HCT116 (cell line): ENCODE results near the gene QKI. TPM values are rescaled to one million over a fixed set of nuclear protein-coding genes. Genes with fewer than 3 reads are reported as not detected.

ENCODE experiments used
- ATAC-seq: fragments of 200-7000 bp; cut with Tn5 transposase; 2 replicates; pipeline ENCODE4 v1.9.1; 2020; ENCODE audit warnings: mild to moderate bottlenecking, moderate library complexity
- BruUV-seq: library from RNA; stranded (reverse); fragments of 400-500 nt; replicated peaks from 2 replicates; lab custom pipeline; 2021; lab: Mats Ljungman, UMichigan
- CTCF ChIA-PET: fragments of 300-600 bp; sonication (Branson Sonifier 250); formaldehyde crosslinking; loops from one replicate; lab custom pipeline; 2021; ENCODE audit warnings: antibody characterized with exemption; lab: Charles Lee
- POLR2A ChIA-PET: fragments of 300-600, 350-600 bp; sonication (Branson Sonifier 250); formaldehyde crosslinking; loops from one replicate; lab custom pipeline; 2021; ENCODE audit warnings: antibody characterized with exemption; lab: Charles Lee
- RAD21 ChIA-PET, 2 experiments: fragments of 300-600 bp; sonication (Branson Sonifier 250); formaldehyde crosslinking; loops; one replicate each; lab custom pipeline; 2023; ENCODE audit warnings: low total read pairs in 2 of 2; ENCODE audit not compliant: uncharacterized antibody in 2 of 2, unreplicated experiment in 2 of 2, low non-redundant PET in 1 of 2; lab: Charles Lee
- DNase-seq: peaks from one replicate; pipeline ENCODE4 v3.0.0-alpha.2; 2010; ENCODE audit warnings: low read depth, low spot score
- H2AFZ ChIP-seq: fragments of 200-600 bp; shearing (Covaris generic), sonication (generic); 2 replicates; pipeline ENCODE4 v1.6.1; 2017; ENCODE audit warnings: low read depth, mixed run types, mixed read lengths, antibody characterized with exemption, low read length; ENCODE audit not compliant: poor library complexity, severe bottlenecking
- H3K27ac ChIP-seq: 2 replicates; pipeline ENCODE4 v1.5.1; 2012; ENCODE audit warnings: low read depth, low read length
- H3K27me3 ChIP-seq: fragments of 200-600 bp; sonication (generic); 2 replicates; pipeline ENCODE4 v1.6.1; 2016; ENCODE audit warnings: mixed run types, low read length, mixed read lengths; ENCODE audit not compliant: insufficient read depth
- H3K36me3 ChIP-seq, 2 experiments: fragments of 200-500 bp in 1 of 2; fragments of 200-600 bp in 1 of 2; sonication (Bioruptor generic) in 1 of 2; sonication (generic) in 1 of 2; 2 replicates each; pipeline versions ENCODE4 v1.5.1 to v1.6.1; 2014 to 2016; ENCODE audit warnings: low read length in 2 of 2, inconsistent platforms in 1 of 2, mixed read lengths in 1 of 2, mixed run types in 1 of 2; ENCODE audit not compliant: insufficient read depth in 2 of 2, control insufficient read depth in 1 of 2
- H3K4me1 ChIP-seq, 2 experiments: fragments of 200-600 bp in 1 of 2; sonication (generic) in 1 of 2; 2 replicates each; pipeline versions ENCODE4 v1.5.1 to v1.6.1; 2012 to 2017; ENCODE audit warnings: low read length in 2 of 2, inconsistent platforms in 1 of 2, mild to moderate bottlenecking in 1 of 2, mixed read lengths in 1 of 2, mixed run types in 1 of 2, moderate library complexity in 1 of 2; ENCODE audit not compliant: insufficient read depth in 2 of 2, control insufficient read depth in 1 of 2
- H3K4me2 ChIP-seq: fragments of 200-600 bp; sonication (generic); 2 replicates; pipeline ENCODE4 v1.6.1; 2017; ENCODE audit warnings: mixed run types, low read length, mixed read lengths
- H3K4me3 ChIP-seq, 2 experiments: fragments of 200-600 bp in 1 of 2; sonication (generic) in 1 of 2; replicated peaks in 1 of 2; 2 replicates each; pipeline ENCODE4 v1.5.1; 2011 to 2016; ENCODE audit warnings: low read length in 2 of 2, control low read depth in 1 of 2, low read depth in 1 of 2, mild to moderate bottlenecking in 1 of 2, mixed read lengths in 1 of 2, mixed run types in 1 of 2
- H3K79me2 ChIP-seq: fragments of 200-600 bp; sonication (generic); 2 replicates; pipeline ENCODE4 v1.6.1; 2017; ENCODE audit warnings: mild to moderate bottlenecking, mixed run types, low read length, moderate library complexity, mixed read lengths; ENCODE audit not compliant: insufficient read depth
- H3K9ac ChIP-seq: fragments of 200-600 bp; sonication (generic); 2 replicates; pipeline ENCODE4 v1.6.1; 2016; ENCODE audit warnings: low read length, mixed read lengths
- H3K9me2 ChIP-seq: fragments of 200-600 bp; sonication (generic), shearing (Covaris generic); 2 replicates; pipeline ENCODE4 v1.6.1; 2017; ENCODE audit warnings: mixed run types, mild to moderate bottlenecking, moderate library complexity; ENCODE audit not compliant: insufficient read depth
- H3K9me3 ChIP-seq, 2 experiments: fragments of 200-500 bp in 1 of 2; fragments of 200-600 bp in 1 of 2; sonication (Bioruptor generic) in 1 of 2; sonication (generic) in 1 of 2; 2 replicates each; pipeline ENCODE4 v1.6.1; 2014 to 2017; ENCODE audit warnings: low read length in 2 of 2, mixed read lengths in 2 of 2, inconsistent platforms in 1 of 2, low read depth in 1 of 2, mild to moderate bottlenecking in 1 of 2, mixed run types in 1 of 2, moderate library complexity in 1 of 2; ENCODE audit not compliant: control insufficient read depth in 1 of 2, insufficient read depth in 1 of 2
- H4K20me1 ChIP-seq: fragments of 200-600 bp; sonication (generic), shearing (Covaris generic); 2 replicates; pipeline ENCODE4 v1.6.1; 2017; ENCODE audit warnings: mixed run types, mild to moderate bottlenecking, moderate library complexity; ENCODE audit not compliant: insufficient read depth
- ATF3 ChIP-seq: IDR thresholded peaks from 2 replicates; pipeline ENCODE4 v1.6.1; 2012
- CBX3 ChIP-seq: IDR thresholded peaks from 2 replicates; pipeline ENCODE4 v1.6.1; 2012; ENCODE audit warnings: low read depth
- CEBPB ChIP-seq: IDR thresholded peaks from 2 replicates; pipeline ENCODE4 v1.6.1; 2012; ENCODE audit warnings: low read depth
- CTCF ChIP-seq, 3 experiments: fragments of 200-600 bp in 1 of 3; sonication (generic) in 1 of 3; IDR thresholded peaks in 2 of 3; conservative IDR thresholded peaks in 1 of 3; 2 replicates each; pipeline ENCODE4 v1.5.1; 2012 to 2017; ENCODE audit warnings: low read depth in 2 of 3, low read length in 2 of 3, antibody characterized with exemption in 1 of 3, borderline replicate concordance in 1 of 3, control low read depth in 1 of 3, mild to moderate bottlenecking in 1 of 3, mixed read lengths in 1 of 3, mixed run types in 1 of 3, moderate library complexity in 1 of 3; ENCODE audit not compliant: insufficient read depth in 1 of 3
- EGR1 ChIP-seq: IDR thresholded peaks from 2 replicates; pipeline ENCODE4 v1.6.1; 2012; ENCODE audit warnings: low read depth
- ELF1 ChIP-seq: IDR thresholded peaks from 2 replicates; pipeline ENCODE4 v1.6.1; 2012; ENCODE audit warnings: low read depth, borderline replicate concordance
- EZH2phosphoT487 ChIP-seq: fragments of 200-600 bp; IDR thresholded peaks from 2 replicates; pipeline ENCODE4 v1.6.1; 2018; ENCODE audit warnings: antibody characterized with exemption, borderline replicate concordance
- FOSL1 ChIP-seq: IDR thresholded peaks from 2 replicates; pipeline ENCODE4 v1.6.1; 2012; ENCODE audit warnings: low read depth
- POLR2A ChIP-seq: IDR thresholded peaks from 2 replicates; pipeline ENCODE4 v1.7.0; 2011; ENCODE audit warnings: borderline replicate concordance; ENCODE audit not compliant: insufficient read depth, insufficient read length; ENCODE audit errors: extremely low read depth
- POLR2AphosphoS5 ChIP-seq: IDR thresholded peaks from 2 replicates; pipeline ENCODE4 v1.6.1; 2011; ENCODE audit warnings: mild to moderate bottlenecking, low read depth, low read length, moderate library complexity
- SIN3A ChIP-seq: IDR thresholded peaks from 2 replicates; pipeline ENCODE4 v1.6.1; 2012; ENCODE audit warnings: low read depth
- SP1 ChIP-seq: IDR thresholded peaks from 2 replicates; pipeline ENCODE4 v1.6.1; 2012; ENCODE audit warnings: low read depth
- TCF7L2 ChIP-seq: IDR thresholded peaks from 2 replicates; pipeline ENCODE4 v1.7.0; 2011; ENCODE audit warnings: borderline replicate concordance, inconsistent platforms; ENCODE audit not compliant: insufficient read depth, insufficient read length; ENCODE audit errors: extremely low read depth
- YY1 ChIP-seq: IDR thresholded peaks from 2 replicates; pipeline ENCODE4 v1.6.1; 2011; ENCODE audit warnings: low read length, low read depth, moderate library complexity, mild to moderate bottlenecking; ENCODE audit not compliant: insufficient replicate concordance; ENCODE audit errors: extremely low read depth
- ZNF274 ChIP-seq: fragments of 200-500 bp; sonication (Bioruptor generic); IDR thresholded peaks from 2 replicates; pipeline ENCODE4 v1.6.1; 2014; ENCODE audit warnings: mild to moderate bottlenecking, low read depth, low read length, inconsistent platforms
- intact Hi-C: fragments of 100-400 bp; cut with micrococcal nuclease; formaldehyde crosslinking; loops from 2 replicates; pipeline ENCODE4 v1.10.0; 2022
- total RNA-seq: library from RNA; stranded (reverse); gene quantifications from one replicate; pipeline ENCODE4 v1.2.1, GENCODE V29; 2021; ENCODE audit not compliant: unreplicated experiment
- TF ChIP-seq, protein P1 (sequence below): IDR thresholded peaks from 2 replicates; pipeline ENCODE4 v1.6.1; 2012

QKI gene
- total RNA-seq, 1 experiment from 2014 or later = 35.3 TPM

GRCh38 chr6:163394659-163395058 lies 19.9 kb upstream of the QKI start:
- no peaks in the 10 kb centered on the region for H3K9me3 ChIP-seq
- H3K4me1 ChIP-seq = peaks cover 5 to 27% of the 10 kb centered on the region in 2 experiments; a peak in 3 of 4 replicates
- H3K36me3 ChIP-seq = no peaks in the 10 kb centered on the region
- H3K9ac ChIP-seq = no peak overlapping the region
- POLR2A ChIA-PET = no interaction called here
- TF ChIP-seq CBX3 (no peak), TCF7L2 (no peak), POLR2A (no peak), YY1 (no peak), POLR2AphosphoS5 (no peak), CEBPB (no peak), EGR1 (no peak), ELF1 (no peak), FOSL1 (no peak)
- TF ChIP-seq, all 23 proteins: peak for 0
- no peak overlapping the region for H3K4me2 ChIP-seq
- ChIA-PET CTCF (no interaction called here), RAD21 (no interaction called here)
- intact Hi-C loops = no loop called here
- H3K27me3 ChIP-seq = no peaks in the 10 kb centered on the region
- ATAC-seq (no peak), DNase-seq (no peak)
- H3K4me3 ChIP-seq = no peak overlapping the region
- no peak overlapping the region for H3K27ac ChIP-seq
- H2AFZ ChIP-seq = no peak overlapping the region
- no peaks in the 10 kb centered on the region for H4K20me1 ChIP-seq
- no peaks in the 10 kb centered on the region for H3K79me2 ChIP-seq
- H3K9me2 ChIP-seq = no peaks in the 10 kb centered on the region
- BruUV-seq = no TSS peak

DNA sequence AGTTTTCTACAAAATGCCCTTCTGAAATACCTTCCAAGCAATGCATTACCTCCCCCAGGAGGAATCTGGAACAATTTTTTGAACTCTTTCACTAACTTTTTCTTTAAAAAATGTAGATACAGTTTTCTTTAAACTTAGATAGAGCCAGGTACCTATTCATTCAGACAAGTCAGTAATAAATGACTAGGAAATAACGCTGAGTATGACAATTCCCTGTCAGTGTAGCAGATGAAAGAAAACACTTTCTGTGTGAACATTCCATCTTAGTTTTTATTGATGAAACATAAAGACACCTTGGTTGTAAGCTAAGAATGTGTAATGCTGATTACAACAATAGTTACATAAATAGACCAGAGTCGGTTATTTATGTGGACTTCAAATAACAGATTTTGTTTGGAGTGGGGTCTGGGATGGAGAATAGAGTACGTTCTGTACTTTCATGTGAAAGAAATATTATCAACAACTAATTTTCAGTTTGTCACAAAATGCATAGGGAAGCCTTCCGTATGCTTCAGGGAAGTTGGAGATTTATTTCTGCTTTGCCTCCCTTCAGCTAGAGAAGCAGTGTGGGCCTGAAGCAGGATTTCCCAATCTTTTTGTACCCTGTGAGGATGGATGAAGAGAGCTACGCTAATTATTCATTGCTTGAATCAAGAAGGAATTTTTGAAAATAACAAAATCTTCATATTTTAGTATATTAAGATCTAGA lies 19.2 kb upstream of the QKI start:
- no peaks in the 10 kb centered on the region for H3K9me2 ChIP-seq
- ChIA-PET CTCF (no interaction called here), POLR2A (no interaction called here), RAD21 (no interaction called here)
- no peaks in the 10 kb centered on the region for H3K36me3 ChIP-seq
- H2AFZ ChIP-seq = no peak overlapping the region
- H3K9me3 ChIP-seq = no peaks in the 10 kb centered on the region
- H3K4me3 ChIP-seq = no peak overlapping the region
- H3K4me1 ChIP-seq = peaks cover 5 to 27% of the 10 kb centered on the region in 2 experiments; a peak in 3 of 4 replicates
- DNase-seq (no peak), ATAC-seq (no peak)
- H4K20me1 ChIP-seq = no peaks in the 10 kb centered on the region
- no peak overlapping the region for H3K9ac ChIP-seq
- H3K27me3 ChIP-seq = no peaks in the 10 kb centered on the region
- no TSS peak for BruUV-seq
- no peak overlapping the region for H3K27ac ChIP-seq
- TF ChIP-seq SIN3A = no peak
- TF ChIP-seq, protein P1, sequence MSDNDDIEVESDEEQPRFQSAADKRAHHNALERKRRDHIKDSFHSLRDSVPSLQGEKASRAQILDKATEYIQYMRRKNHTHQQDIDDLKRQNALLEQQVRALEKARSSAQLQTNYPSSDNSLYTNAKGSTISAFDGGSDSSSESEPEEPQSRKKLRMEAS = no peak
- no peak for TF ChIP-seq CEBPB
- TF ChIP-seq POLR2A = no peak
- TF ChIP-seq EZH2phosphoT487 = no peak
- no peak for TF ChIP-seq FOSL1
- TF ChIP-seq ZNF274 = no peak
- TF ChIP-seq CTCF (IDR thresholded peaks at IDR 0.05 in 2 of 3, conservative IDR thresholded peaks at IDR 0.05 in 1 of 3; ENCODE audit: borderline replicate concordance in 1 of 3, insufficient read depth in 1 of 3, low read depth in 2 of 3, low read length in 2 of 3) = no peak
- no peak for TF ChIP-seq SP1
- TF ChIP-seq ATF3 = no peak
- TF ChIP-seq POLR2AphosphoS5 = no peak
- H3K79me2 ChIP-seq = no peaks in the 10 kb centered on the region
- intact Hi-C loops = no loop called here
- H3K4me2 ChIP-seq = no peak overlapping the region
